Neuronal stem cell (in vitro differentiated cells): ENCODE measurements around the gene ADAT3.
A peak's percentile ranks its signal among the peaks of the same experiment; 100 is the strongest.

Source experiments
- DNase-seq: peaks from one replicate; pipeline ENCODE4 v3.0.0-alpha.2; 2013; ENCODE audit warnings: low spot score
- H2AFZ ChIP-seq: one replicate; pipeline ENCODE4 v1.6.1; 2013; ENCODE audit warnings: mild to moderate bottlenecking, low read length, inconsistent platforms
- H2AK5ac ChIP-seq: 2 replicates; pipeline ENCODE4 v1.6.1; 2013; ENCODE audit warnings: low read depth, mild to moderate bottlenecking, inconsistent platforms, low read length, moderate library complexity, mixed read lengths
- H2BK120ac ChIP-seq: 2 replicates; pipeline ENCODE4 v1.6.1; 2013; ENCODE audit warnings: low read depth, mild to moderate bottlenecking, inconsistent platforms, low read length, moderate library complexity, mixed read lengths
- H2BK12ac ChIP-seq: one replicate; pipeline ENCODE4 v1.6.1; 2013; ENCODE audit warnings: low read length, inconsistent platforms
- H2BK15ac ChIP-seq: 2 replicates; pipeline ENCODE4 v1.6.1; 2013; ENCODE audit warnings: mild to moderate bottlenecking, low read length, inconsistent platforms, mixed read lengths
- H2BK5ac ChIP-seq: one replicate; pipeline ENCODE4 v1.6.1; 2013; ENCODE audit warnings: inconsistent platforms, mild to moderate bottlenecking, low read length, moderate library complexity
- H3K14ac ChIP-seq: one replicate; pipeline ENCODE4 v1.6.1; 2013; ENCODE audit warnings: low read length, inconsistent platforms
- H3K18ac ChIP-seq: 2 replicates; pipeline ENCODE4 v1.6.1; 2013; ENCODE audit warnings: low read length, inconsistent platforms
- H3K23ac ChIP-seq: 2 replicates; pipeline ENCODE4 v1.6.1; 2013; ENCODE audit warnings: low read depth, mild to moderate bottlenecking, mixed read lengths, low read length, inconsistent platforms; ENCODE audit not compliant: poor library complexity
- H3K27ac ChIP-seq: replicated peaks from 3 replicates; pipeline ENCODE4 v1.5.1; 2013; ENCODE audit warnings: low read length, inconsistent platforms
- H3K27me3 ChIP-seq, 3 experiments: 2 replicates each; pipeline ENCODE4 v1.6.1; 2013; ENCODE audit warnings: low read length in 3 of 3, mild to moderate bottlenecking in 2 of 3, inconsistent platforms in 1 of 3, low read depth in 1 of 3, mixed read lengths in 1 of 3, moderate library complexity in 1 of 3; ENCODE audit not compliant: control insufficient read depth in 3 of 3, insufficient read depth in 3 of 3
- H3K36me3 ChIP-seq, 2 donors: replicated peaks in 1 of 2; 2 replicates each; pipeline ENCODE4 v1.6.1; 2013; ENCODE audit warnings: low read length in 2 of 2; ENCODE audit not compliant: control insufficient read depth in 2 of 2, insufficient read depth in 2 of 2
- H3K4ac ChIP-seq: 2 replicates; pipeline ENCODE4 v1.6.1; 2013; ENCODE audit warnings: inconsistent platforms, mild to moderate bottlenecking, low read length, moderate library complexity
- H3K4me1 ChIP-seq, 2 donors: 1 replicate in 1 of 2; 2 replicates in 1 of 2; pipeline ENCODE4 v1.6.1; 2013; ENCODE audit warnings: low read length in 2 of 2, low read depth in 1 of 2; ENCODE audit not compliant: control insufficient read depth in 2 of 2, insufficient read depth in 1 of 2
- H3K4me2 ChIP-seq: one replicate; pipeline ENCODE4 v1.6.1; 2013; ENCODE audit warnings: mild to moderate bottlenecking, low read length, inconsistent platforms; ENCODE audit not compliant: insufficient read depth, poor library complexity, severe bottlenecking
- H3K4me3 ChIP-seq, 2 donors: 2 replicates each; pipeline ENCODE4 v1.5.1; 2013; ENCODE audit warnings: low read length in 2 of 2, mild to moderate bottlenecking in 2 of 2, inconsistent platforms in 1 of 2, moderate library complexity in 1 of 2
- H3K79me1 ChIP-seq: one replicate; pipeline ENCODE4 v1.6.1; 2013; ENCODE audit warnings: low read depth, mild to moderate bottlenecking, inconsistent platforms, low read length, moderate library complexity
- H3K9ac ChIP-seq: one replicate; pipeline ENCODE4 v1.6.1; 2013; ENCODE audit warnings: mild to moderate bottlenecking, low read depth, low read length, inconsistent platforms; ENCODE audit not compliant: poor library complexity
- H3K9me3 ChIP-seq, 2 donors: replicated peaks in 1 of 2; 2 replicates each; pipeline versions ENCODE3 to v1.6.1; 2013; ENCODE audit warnings: low read length in 2 of 2, mild to moderate bottlenecking in 2 of 2, inconsistent platforms in 1 of 2, low read depth in 1 of 2, mixed read lengths in 1 of 2, moderate library complexity in 1 of 2; ENCODE audit not compliant: control insufficient read depth in 2 of 2, insufficient read depth in 1 of 2
- H4K8ac ChIP-seq: one replicate; pipeline ENCODE4 v1.6.1; 2013; ENCODE audit warnings: low read depth, mild to moderate bottlenecking, inconsistent platforms, low read length, moderate library complexity
- H4K91ac ChIP-seq: one replicate; pipeline ENCODE4 v1.6.1; 2013; ENCODE audit warnings: low read length, low read depth, mild to moderate bottlenecking, inconsistent platforms; ENCODE audit not compliant: poor library complexity
- WGBS, 2 donors: extraction: QIAGEN DNeasy Blood & Tissue Kit; methylation state at CpG; one replicate each; pipeline ENCODE4 v1.1.7; 2013; ENCODE audit warnings: missing lambda C conversion rate in 2 of 2, mixed read lengths in 1 of 2; ENCODE audit not compliant: insufficient read length in 2 of 2, insufficient replicate concordance in 1 of 2; ENCODE audit errors: extremely low coverage in 2 of 2; 5-methylcytosine and 5-hydroxymethylcytosine counted together

ADAT3 gene

GRCh38 chr19:1932395-1932794 lies 27.2 kb downstream of the ADAT3 start:
- peaks cover 2% of the 10 kb centered on the region for H3K79me1 ChIP-seq
- H2BK120ac ChIP-seq, result no peak overlapping the region
- H3K4ac ChIP-seq, result no peak overlapping the region
- no peak overlapping the region for H4K91ac ChIP-seq
- H3K9me3 ChIP-seq, result peaks cover 7 to 11% of the 10 kb centered on the region in 2 donors
- H3K23ac ChIP-seq, result peak overlapping the region; percentile 34
- no peak overlapping the region for H2AFZ ChIP-seq
- H4K8ac ChIP-seq, result no peak overlapping the region
- H2BK15ac ChIP-seq, result no peak overlapping the region
- no peak overlapping the region for H2BK12ac ChIP-seq
- H3K27ac ChIP-seq, result no peak overlapping the region
- H3K14ac ChIP-seq, result no peak overlapping the region
- H3K27me3 ChIP-seq, result peaks cover 0 to 8% (median 0%) of the 10 kb centered on the region in 3 experiments
- H3K18ac ChIP-seq, result no peak overlapping the region
- peaks cover 3 to 4% of the 10 kb centered on the region in 2 donors for H3K4me1 ChIP-seq
- H3K4me3 ChIP-seq, result no peak overlapping the region
- no peak overlapping the region for H2AK5ac ChIP-seq
- H3K36me3 ChIP-seq, result no peaks in the 10 kb centered on the region
- H2BK5ac ChIP-seq, result no peak overlapping the region
- no peak for DNase-seq
- no CpG with 5 or more reads among the region's 8 CpGs for WGBS, 2 donors
- no peak overlapping the region for H3K9ac ChIP-seq
- H3K4me2 ChIP-seq, result no peak overlapping the region

DNA sequence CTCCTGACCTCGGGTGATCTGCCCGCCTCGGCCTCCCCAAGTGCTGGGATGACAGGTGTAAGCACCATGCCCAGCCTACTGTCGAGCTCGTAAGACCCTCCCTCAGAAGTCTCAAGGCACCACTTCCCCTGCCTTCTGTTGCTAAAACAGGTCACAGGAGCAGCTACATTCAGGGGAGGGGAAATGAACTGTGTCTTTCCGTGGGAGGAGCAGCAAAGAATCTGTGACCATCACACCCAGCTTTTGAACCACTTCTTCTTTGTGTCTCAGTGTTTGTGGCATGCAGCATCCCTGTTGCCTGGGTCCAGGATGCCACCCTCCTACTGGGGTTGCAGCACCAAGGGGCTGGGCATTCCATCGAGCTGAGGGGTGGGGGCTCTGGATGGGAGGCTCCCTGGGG lies 28.0 kb downstream of the ADAT3 start:
- no peak overlapping the region for H3K4me3 ChIP-seq
- no peak overlapping the region for H2BK15ac ChIP-seq
- peaks cover 0 to 8% (median 0%) of the 10 kb centered on the region in 3 experiments for H3K27me3 ChIP-seq
- H2BK120ac ChIP-seq, result no peak overlapping the region
- H3K27ac ChIP-seq, result no peak overlapping the region
- no peak for DNase-seq
- H3K9ac ChIP-seq, result no peak overlapping the region
- H2BK12ac ChIP-seq, result no peak overlapping the region
- no peak overlapping the region for H3K18ac ChIP-seq
- H2BK5ac ChIP-seq, result no peak overlapping the region
- H4K91ac ChIP-seq, result no peak overlapping the region
- H3K14ac ChIP-seq, result no peak overlapping the region
- peaks cover 7 to 11% of the 10 kb centered on the region in 2 donors for H3K9me3 ChIP-seq
- no peak overlapping the region for H3K4me2 ChIP-seq
- no peak overlapping the region for H2AFZ ChIP-seq
- no peaks in the 10 kb centered on the region for H3K36me3 ChIP-seq
- H3K79me1 ChIP-seq, result peaks cover 2% of the 10 kb centered on the region
- no peak overlapping the region for H3K4ac ChIP-seq
- no CpG with 5 or more reads among the region's 7 CpGs for WGBS, 2 donors
- no peak overlapping the region for H3K23ac ChIP-seq
- no peak overlapping the region for H2AK5ac ChIP-seq
- peaks cover 3 to 4% of the 10 kb centered on the region in 2 donors for H3K4me1 ChIP-seq
- no peak overlapping the region for H4K8ac ChIP-seq

DNA sequence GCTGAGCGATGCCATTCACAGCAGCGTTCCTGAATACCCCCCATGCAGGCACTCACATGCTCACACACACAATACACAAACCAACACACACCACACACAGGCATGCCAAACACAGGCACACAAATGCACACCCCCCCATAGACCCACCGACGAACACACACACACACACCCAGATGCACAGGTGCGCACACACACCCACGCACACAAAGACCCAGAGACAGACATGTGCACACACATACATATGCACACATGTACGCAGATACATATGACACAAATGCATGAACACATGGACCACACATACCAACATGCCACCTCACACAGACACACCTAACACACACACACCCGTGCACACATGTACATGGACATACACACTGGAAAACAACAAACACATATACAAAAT lies 28.7 kb downstream of the ADAT3 start:
- no CpG with 5 or more reads among the region's 8 CpGs for WGBS, 2 donors
- H3K79me1 ChIP-seq, result peaks cover 2% of the 10 kb centered on the region
- H3K4ac ChIP-seq, result no peak overlapping the region

GRCh38 chr19:1935484-1936208 lies 30.4 kb downstream of the ADAT3 start:
- WGBS, 2 donors, result no CpG with 5 or more reads among the region's 11 CpGs
- Histone ChIP-seq H4K8ac (no peak overlapping the region), H3K4me1 (peaks cover 2 to 7% of the 10 kb centered on the region in 2 donors), H2BK120ac (no peak overlapping the region), H2BK5ac (no peak overlapping the region), H3K36me3 (no peaks in the 10 kb centered on the region), H4K91ac (no peak overlapping the region), H3K4me3 (no peak overlapping the region), H2BK15ac (no peak overlapping the region), H2AFZ (no peak overlapping the region), H3K9ac (no peak overlapping the region), H3K79me1 (peaks cover 2% of the 10 kb centered on the region), H3K9me3 (peaks cover 7 to 11% of the 10 kb centered on the region in 2 donors), H3K14ac (no peak overlapping the region), H3K27ac (no peak overlapping the region), H3K23ac (no peak overlapping the region), H2BK12ac (no peak overlapping the region), H3K4ac (no peak overlapping the region), H3K27me3 (peaks cover 0 to 4% (median 0%) of the 10 kb centered on the region in 3 experiments), H2AK5ac (peak overlapping the region; percentile 20), H3K18ac (no peak overlapping the region), H3K4me2 (no peak overlapping the region)
- no peak for DNase-seq

More for the DNA sequence above, 28.7 kb downstream of the ADAT3 start:
- no peak overlapping the region for H3K18ac ChIP-seq
- peaks cover 0 to 7% (median 0%) of the 10 kb centered on the region in 3 experiments for H3K27me3 ChIP-seq
- H3K4me1 ChIP-seq, result peaks cover 3 to 4% of the 10 kb centered on the region in 2 donors
- H2AFZ ChIP-seq, result no peak overlapping the region
- no peak overlapping the region for H3K9ac ChIP-seq
- H4K8ac ChIP-seq, result no peak overlapping the region
- H2BK15ac ChIP-seq, result no peak overlapping the region
- no peak overlapping the region for H4K91ac ChIP-seq
- H3K9me3 ChIP-seq, result peaks cover 7 to 11% of the 10 kb centered on the region in 2 donors
- H3K36me3 ChIP-seq, result no peaks in the 10 kb centered on the region
- H2BK120ac ChIP-seq, result no peak overlapping the region
- no peak overlapping the region for H2AK5ac ChIP-seq
- H3K4me3 ChIP-seq, result peak overlapping the region in 1 of 2 donors; percentile 53
- no peak overlapping the region for H3K27ac ChIP-seq
- no peak overlapping the region for H3K14ac ChIP-seq
- H3K4me2 ChIP-seq, result no peak overlapping the region
- no peak overlapping the region for H2BK12ac ChIP-seq
- no peak overlapping the region for H3K23ac ChIP-seq
- no peak overlapping the region for H2BK5ac ChIP-seq
- no peak for DNase-seq
